BJ (cell line): ENCODE data around the gene KIAA1614. TPM values are rescaled to one million over a fixed set of nuclear protein-coding genes. Genes with fewer than 3 reads are reported as not detected.
A peak's percentile ranks its signal among the peaks of the same experiment; 100 is the strongest.
"Not testable (repeated sequence)": the region's sequence is repeated elsewhere in the genome, so short reads cannot be mapped to it uniquely, and the experiment has no call there.

ENCODE experiments used
- CTCF ChIA-PET: fragments of 350-600 bp; formaldehyde crosslinking; extraction: SDS; loops from one replicate; lab custom pipeline; 2021; ENCODE audit warnings: antibody characterized with exemption, inconsistent platforms; lab: Yijun Ruan, JAX
- POLR2A ChIA-PET: fragments of 300-600 bp; sonication (Branson Sonifier 250); formaldehyde crosslinking; extraction: SDS; loops from one replicate; lab custom pipeline; 2021; ENCODE audit warnings: antibody characterized with exemption; lab: Charles Lee
- DNase-seq: peaks from one replicate; pipeline ENCODE4 v3.0.0-alpha.2; 2011; ENCODE audit warnings: low read depth
- H3K27me3 ChIP-seq: 2 replicates; pipeline ENCODE4 v1.6.0; 2011; ENCODE audit warnings: low read length; ENCODE audit not compliant: control insufficient read depth, insufficient read depth
- H3K36me3 ChIP-seq: 2 replicates; pipeline ENCODE4 v1.5.1; 2011; ENCODE audit warnings: low read length; ENCODE audit not compliant: control insufficient read depth, insufficient read depth
- H3K4me3 ChIP-seq: 2 replicates; pipeline ENCODE4 v1.5.1; 2011; ENCODE audit warnings: low read depth, mild to moderate bottlenecking, control low read depth, low read length
- CTCF ChIP-seq: IDR thresholded peaks from 2 replicates; pipeline ENCODE4 v1.5.1; 2011; ENCODE audit warnings: low read depth, mild to moderate bottlenecking, control low read depth, inconsistent platforms, low read length, moderate library complexity; ENCODE audit not compliant: insufficient read depth
- polyA plus RNA-seq: library from polyadenylated mRNA; depleted of rRNA; stranded (reverse); fragments of >200 nt; gene quantifications from 2 replicates; pipeline ENCODE4 v1.2.3, GENCODE V29; 2011

Gene KIAA1614
- polyA plus RNA-seq, 1 experiment: 7.3 TPM

DNA sequence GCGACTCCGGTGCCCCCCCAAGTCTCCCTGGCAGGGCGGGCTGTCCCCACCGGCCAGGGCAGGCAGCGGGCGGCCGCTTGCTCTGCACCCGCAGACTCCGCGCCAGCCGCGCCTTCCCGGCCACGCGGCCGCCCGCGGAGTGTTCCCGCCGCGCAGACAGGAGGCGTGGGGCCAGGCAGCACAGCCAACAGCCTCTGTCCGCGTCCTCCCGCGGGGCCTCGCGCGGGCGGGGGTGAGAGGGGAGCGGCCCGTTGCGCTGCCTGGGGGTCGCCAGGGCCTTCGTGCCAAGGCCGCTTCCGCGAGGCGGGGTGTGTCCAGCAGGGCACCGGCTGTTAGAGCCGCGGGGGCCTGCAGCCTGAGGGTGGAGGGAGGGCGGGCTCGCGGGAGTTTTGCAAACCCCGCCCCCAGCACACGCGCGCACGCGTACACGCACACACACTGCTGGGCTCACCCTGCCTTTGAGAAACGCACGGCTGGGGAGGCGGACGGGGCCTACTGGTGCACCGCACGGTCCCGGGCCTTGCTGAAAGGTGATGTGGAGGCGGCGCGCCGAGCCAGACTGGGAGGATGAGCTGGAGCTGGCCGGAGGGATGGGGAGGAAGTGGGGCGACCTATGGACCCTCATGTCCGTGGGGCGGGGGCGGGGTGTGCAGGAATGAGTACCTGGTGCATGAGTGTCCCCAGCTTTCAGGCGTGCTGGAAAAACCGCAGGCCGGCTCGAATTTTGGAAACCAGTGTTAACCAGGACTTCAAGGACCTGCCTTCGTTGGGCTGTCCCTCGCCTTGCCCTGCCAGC lies 41.5 kb downstream of the KIAA1614 start:
- Histone ChIP-seq H3K4me3 (peak overlapping the region; percentile 49), H3K36me3 (peaks cover 11% of the 10 kb centered on the region), H3K27me3 (no peaks in the 10 kb centered on the region)
- TF ChIP-seq CTCF: no peak
- no peak for DNase-seq
- ChIA-PET CTCF (interaction anchor here (0.5 to 1.4 kb wide), 5 partner anchors 53 to 210 kb away, joined by 3 to 5 read pairs (median 3); no protein-coding TSS in a partner anchor), POLR2A (interaction anchor here (0.7 kb wide), 1 partner anchor 125 kb away, joined by 4 read pairs; no protein-coding TSS in a partner anchor)

DNA sequence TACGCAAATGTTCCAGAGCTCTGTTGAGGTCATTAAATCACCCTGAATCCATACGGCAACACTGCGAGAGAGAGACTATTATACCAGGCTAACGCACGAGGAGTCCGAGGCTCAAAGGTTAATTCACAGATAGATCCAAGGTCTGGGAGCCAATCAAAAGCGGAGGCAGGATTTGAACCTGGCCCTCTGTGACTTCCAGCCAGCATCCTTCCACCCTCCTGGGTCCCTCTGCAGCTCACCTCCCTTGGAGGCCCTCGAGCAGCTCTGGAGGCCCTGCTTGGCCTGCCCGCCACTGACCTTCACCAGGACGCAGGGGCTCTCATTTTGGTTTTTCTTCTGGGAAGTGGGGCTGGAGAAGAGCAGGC lies 42.1 kb downstream of the KIAA1614 start:
- CTCF ChIA-PET: interaction anchor here (1.0 kb wide), 1 partner anchor 149 kb away, joined by 4 read pairs; no protein-coding TSS in a partner anchor
- TF ChIP-seq CTCF: no peak
- DNase-seq: no peak
- Histone ChIP-seq H3K36me3 (peaks cover 9% of the 10 kb centered on the region), H3K4me3 (peak overlapping the region; percentile 49; the same call in 1 of the 2 replicates), H3K27me3 (no peaks in the 10 kb centered on the region)
- POLR2A ChIA-PET: no interaction called here

DNA sequence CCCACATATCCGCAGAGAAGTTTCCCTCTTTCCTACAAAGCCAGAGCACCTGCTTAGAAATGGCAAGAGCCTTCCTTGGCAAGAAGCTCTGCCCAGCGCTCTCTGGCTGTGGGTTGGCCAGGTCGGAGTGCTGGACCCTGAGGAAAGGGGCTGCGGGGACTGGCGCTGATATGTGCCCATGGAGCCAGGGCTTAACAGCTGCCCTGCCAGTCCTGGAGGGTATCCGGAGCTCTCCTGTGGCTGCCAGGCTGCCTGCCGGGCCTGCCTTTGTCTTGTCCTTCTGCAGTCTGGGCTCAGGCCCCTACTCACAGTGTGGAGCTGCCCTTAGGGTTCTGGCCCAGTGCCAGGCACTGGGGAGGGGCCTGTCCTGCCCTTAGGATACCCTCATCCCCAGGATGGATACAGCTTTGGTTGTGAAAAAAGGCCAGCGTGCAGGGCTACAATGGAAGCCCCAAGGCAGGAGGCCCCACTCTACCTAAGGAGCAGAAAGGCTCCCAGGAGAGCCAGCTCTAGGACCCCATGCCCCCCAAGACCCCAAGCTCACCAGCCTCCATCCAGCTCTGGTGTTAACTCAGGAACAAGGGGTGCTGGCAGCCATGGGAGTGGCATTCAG lies 43.4 kb downstream of the KIAA1614 start:
- DNase-seq: no peak
- CTCF ChIA-PET: interaction anchor here (0.6 to 1.2 kb wide), 2 partner anchors 187 to 224 kb away, joined by 3 to 4 read pairs; no protein-coding TSS in a partner anchor
- peaks cover 4% of the 10 kb centered on the region for H3K36me3 ChIP-seq
- H3K4me3 ChIP-seq: no peak overlapping the region
- no peak for TF ChIP-seq CTCF
- no peaks in the 10 kb centered on the region for H3K27me3 ChIP-seq
- POLR2A ChIA-PET: no interaction called here

DNA sequence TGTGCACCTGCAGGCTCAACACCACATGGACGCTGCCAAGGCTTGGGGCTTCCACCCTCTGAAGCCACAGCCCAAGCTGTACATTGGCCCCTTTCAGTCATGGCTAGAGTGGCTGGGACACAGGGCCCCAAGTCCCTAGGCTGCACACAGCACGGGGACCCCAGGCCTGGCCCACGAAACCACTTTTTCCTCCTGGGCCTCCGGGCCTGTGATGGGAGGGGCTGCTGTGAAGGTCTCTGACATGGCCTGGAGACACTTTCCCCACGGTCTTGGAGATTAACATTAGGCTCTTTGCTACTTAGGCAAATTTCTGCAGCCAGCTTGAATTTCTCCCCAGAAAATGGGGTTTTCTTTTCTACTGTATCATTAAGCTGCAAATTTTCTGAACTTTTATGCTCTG lies 46.9 kb downstream of the KIAA1614 start:
- CTCF ChIA-PET, POLR2A ChIA-PET: not testable (repeated sequence)

DNA sequence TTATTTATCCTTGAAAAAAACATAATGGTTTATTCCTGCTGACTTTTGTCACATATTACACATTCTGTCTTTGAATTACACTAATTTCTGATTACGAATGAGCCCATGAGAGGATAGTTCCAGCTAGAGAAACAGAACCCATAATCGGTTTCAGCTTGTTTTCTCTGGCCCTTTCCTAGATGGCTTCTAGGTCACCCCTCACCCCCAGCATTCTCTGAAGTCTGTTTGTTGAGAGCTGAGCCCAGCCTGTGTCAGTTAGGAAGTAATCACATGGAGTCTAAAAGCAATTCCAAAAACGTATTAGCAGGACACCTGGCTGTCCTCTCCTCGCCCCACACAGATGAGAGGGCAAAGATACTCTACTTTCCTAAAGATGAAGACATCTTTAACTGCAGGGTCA lies 48.9 kb downstream of the KIAA1614 start:
- Histone ChIP-seq H3K36me3 (peaks cover 4% of the 10 kb centered on the region), H3K4me3 (no peak overlapping the region), H3K27me3 (no peaks in the 10 kb centered on the region)
- no peak for TF ChIP-seq CTCF
- CTCF ChIA-PET: interaction anchor here (1.0 to 1.8 kb wide), 3 partner anchors 14 to 77 kb away, joined by 3 to 4 read pairs (median 3); no protein-coding TSS in a partner anchor
- POLR2A ChIA-PET: no interaction called here
- no peak for DNase-seq

More for the DNA sequence above, 46.9 kb downstream of the KIAA1614 start:
- H3K36me3 ChIP-seq, H3K27me3 ChIP-seq, H3K4me3 ChIP-seq, DNase-seq: not testable (repeated sequence)
